CD14-positive monocyte (primary cell): Measurements from ENCODE around the gene MALSU1. TPM values are rescaled to one million over a fixed set of nuclear protein-coding genes. Genes with fewer than 3 reads are reported as not detected.

Experiments
- DNase-seq, 3 donors: peaks; one replicate each; pipeline ENCODE4 v3.0.0-alpha.2; 2011 to 2022
- H2AFZ ChIP-seq: 2 replicates; pipeline ENCODE4 v1.6.0; 2012; ENCODE audit warnings: mild to moderate bottlenecking, low read depth, low read length, inconsistent platforms; ENCODE audit not compliant: insufficient read depth, poor library complexity, severe bottlenecking
- H3K27ac ChIP-seq, 2 donors: 1 replicate in 1 of 2; 2 replicates in 1 of 2; pipeline ENCODE4 v1.5.1; 2012 to 2013; ENCODE audit warnings: low read length in 2 of 2, control low read depth in 1 of 2, inconsistent platforms in 1 of 2, low read depth in 1 of 2, mild to moderate bottlenecking in 1 of 2
- H3K27me3 ChIP-seq, 2 donors: one replicate each; pipeline versions ENCODE4 v1.6.0 to v1.6.1; 2011 to 2013; ENCODE audit warnings: low read length in 2 of 2; ENCODE audit not compliant: control insufficient read depth in 2 of 2, insufficient read depth in 2 of 2
- H3K36me3 ChIP-seq, 2 donors: replicated peaks in 1 of 2; 1 replicate in 1 of 2; 2 replicates in 1 of 2; pipeline versions ENCODE4 v1.5.1 to v1.6.1; 2012 to 2013; ENCODE audit warnings: low read length in 2 of 2, control low read depth in 1 of 2, inconsistent platforms in 1 of 2, mild to moderate bottlenecking in 1 of 2; ENCODE audit not compliant: insufficient read depth in 2 of 2, control insufficient read depth in 1 of 2
- H3K4me1 ChIP-seq, 2 donors: 1 replicate in 1 of 2; 2 replicates in 1 of 2; pipeline versions ENCODE4 v1.5.1 to v1.6.1; 2012 to 2013; ENCODE audit warnings: low read length in 2 of 2, control low read depth in 1 of 2, inconsistent platforms in 1 of 2, mild to moderate bottlenecking in 1 of 2, moderate library complexity in 1 of 2; ENCODE audit not compliant: insufficient read depth in 2 of 2, control insufficient read depth in 1 of 2
- H3K4me2 ChIP-seq: replicated peaks from 2 replicates; pipeline ENCODE3; 2012; ENCODE audit warnings: low read length, moderate library complexity, mild to moderate bottlenecking; ENCODE audit not compliant: poor library complexity, severe bottlenecking; ENCODE audit errors: extremely low read depth
- H3K4me3 ChIP-seq, 3 experiments: fragments of 200-600 bp in 1 of 3; sonication (generic) in 1 of 3; replicated peaks in 1 of 3; 1 replicate in 2 of 3; 2 replicates in 1 of 3; pipeline ENCODE4 v1.5.1; 2011 to 2013; ENCODE audit warnings: low read length in 3 of 3, mild to moderate bottlenecking in 3 of 3, control low read depth in 2 of 3, low read depth in 2 of 3, inconsistent platforms in 1 of 3, moderate library complexity in 1 of 3
- H3K79me2 ChIP-seq: 2 replicates; pipeline ENCODE4 v1.6.0; 2012; ENCODE audit warnings: mild to moderate bottlenecking, control low read depth, inconsistent platforms, low read length, moderate library complexity; ENCODE audit not compliant: insufficient read depth
- H3K9ac ChIP-seq: 2 replicates; pipeline ENCODE4 v1.6.0; 2017; ENCODE audit warnings: low read length, mild to moderate bottlenecking; ENCODE audit not compliant: insufficient read depth, poor library complexity, severe bottlenecking
- H3K9me3 ChIP-seq, 2 donors: replicated peaks in 1 of 2; 1 replicate in 1 of 2; 2 replicates in 1 of 2; pipeline versions ENCODE4 v1.5.1 to v1.6.1; 2012 to 2013; ENCODE audit warnings: low read length in 2 of 2, control low read depth in 1 of 2; ENCODE audit not compliant: control insufficient read depth in 1 of 2, insufficient read depth in 1 of 2
- H4K20me1 ChIP-seq: 2 replicates; pipeline ENCODE4 v1.6.0; 2012; ENCODE audit warnings: mild to moderate bottlenecking, low read length, control low read depth, moderate library complexity; ENCODE audit not compliant: insufficient read depth
- H3K27ac Mint-ChIP-seq, 7 donors: one replicate each; pipeline ENCODE4 v1.8.0; 2020; ENCODE audit warnings: mild to moderate bottlenecking in 7 of 7, mixed read lengths in 7 of 7, moderate library complexity in 6 of 7, inconsistent platforms in 2 of 7
- H3K27me3 Mint-ChIP-seq, 3 donors: one replicate each; pipeline ENCODE4 v1.8.0; 2021 to 2022; ENCODE audit warnings: low read depth in 3 of 3, mild to moderate bottlenecking in 3 of 3, mixed read lengths in 3 of 3, moderate library complexity in 3 of 3, inconsistent platforms in 1 of 3
- H3K36me3 Mint-ChIP-seq, 2 donors: one replicate each; pipeline ENCODE4 v1.8.0; 2020; ENCODE audit warnings: mixed read lengths in 2 of 2, inconsistent platforms in 1 of 2, mild to moderate bottlenecking in 1 of 2
- H3K4me1 Mint-ChIP-seq: one replicate; pipeline ENCODE4 v1.8.0; 2020; ENCODE audit warnings: mild to moderate bottlenecking, mixed read lengths
- H3K4me3 Mint-ChIP-seq, 2 donors: one replicate each; pipeline ENCODE4 v1.8.0; 2020; ENCODE audit warnings: mild to moderate bottlenecking in 2 of 2, mixed read lengths in 2 of 2, moderate library complexity in 1 of 2
- H3K9me3 Mint-ChIP-seq, 7 donors: one replicate each; pipeline ENCODE4 v1.8.0; 2020 to 2022; ENCODE audit warnings: mixed read lengths in 7 of 7, mild to moderate bottlenecking in 6 of 7, moderate library complexity in 6 of 7, inconsistent platforms in 2 of 7
- WGBS: methylation state at CpG from one replicate; pipeline ENCODE4 v1.1.5; 2013; ENCODE audit warnings: missing lambda C conversion rate; ENCODE audit not compliant: insufficient coverage; 5-methylcytosine and 5-hydroxymethylcytosine counted together
- intact Hi-C, 2 donors: fragments of 100-400 bp; cut with micrococcal nuclease; formaldehyde crosslinking; loops; one replicate each; pipeline versions ENCODE4 v1.15.0 to v1.15.1; 2023
- polyA plus RNA-seq, 3 donors: library from polyadenylated mRNA; depleted of rRNA in 1 of 3; unstranded in 2 of 3; stranded (reverse) in 1 of 3; fragments of 300-500 nt in 2 of 3; fragments of >200 nt in 1 of 3; fragmentation: Illumina TruSeq in 2 of 3; gene quantifications; 1 replicate in 2 of 3; 2 replicates in 1 of 3; pipeline ENCODE4 v1.2.3, GENCODE V29; 2012 to 2021
- TF ChIP-seq, protein P1 (sequence below): fragments of 200-600 bp; IDR thresholded peaks from one replicate; pipeline ENCODE4 v1.8.0; 2022; ENCODE audit warnings: antibody characterized with exemption, mild to moderate bottlenecking

MALSU1 gene
- polyA plus RNA-seq, 3 donors = 16.8 to 41.5 (median 41.4) TPM

DNA sequence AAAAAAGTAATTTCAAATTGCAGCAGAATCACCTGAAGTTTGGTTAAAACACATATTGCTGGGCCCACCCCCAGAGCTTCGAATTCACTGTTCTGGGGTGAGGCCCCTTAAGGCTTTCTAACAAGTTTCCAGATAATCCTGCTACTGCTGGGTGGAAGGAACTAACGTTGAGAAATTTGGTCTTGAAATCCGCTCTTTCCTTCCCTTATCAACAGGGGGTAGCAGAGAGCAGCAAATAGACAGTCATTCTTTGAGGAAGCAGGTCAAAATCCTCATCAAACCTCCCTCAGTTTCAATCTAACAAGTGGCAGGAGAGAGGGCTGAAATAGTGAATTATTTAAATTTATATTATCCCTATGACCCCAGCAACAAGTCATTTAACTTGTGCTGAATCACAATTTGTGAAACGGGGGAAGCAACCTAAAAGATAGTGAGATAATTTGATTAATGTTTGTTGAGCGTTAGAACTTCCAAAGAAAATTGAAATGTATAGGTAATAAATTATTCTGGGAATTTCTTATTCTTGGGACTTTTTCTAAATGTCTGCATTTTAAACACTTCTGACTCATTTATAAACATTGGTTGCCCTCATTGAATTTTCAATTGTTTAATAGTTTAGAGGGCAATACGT lies 21.7 kb upstream of the MALSU1 start:
- Histone ChIP-seq H3K36me3 (no peaks in the 10 kb centered on the region), H3K9me3 (no peaks in the 10 kb centered on the region), H3K9ac (no peak overlapping the region), H3K4me2 (no peak overlapping the region), H3K27me3 (no peaks in the 10 kb centered on the region), H3K4me3 (no peak overlapping the region), H4K20me1 (no peaks in the 10 kb centered on the region), H2AFZ (peak overlapping the region; percentile 15), H3K79me2 (no peaks in the 10 kb centered on the region), H3K4me1 (peaks cover 2 to 5% of the 10 kb centered on the region in 2 donors), H3K27ac (no peak overlapping the region)
- WGBS = no CpG with 5 or more reads among the region's 6 CpGs
- Mint-ChIP-seq H3K4me3 (no peak overlapping the region), H3K4me1 (peaks cover 5% of the 10 kb centered on the region), H3K36me3 (no peaks in the 10 kb centered on the region), H3K9me3 (no peaks in the 10 kb centered on the region), H3K27ac (no peak overlapping the region), H3K27me3 (peaks cover 0 to 4% (median under 1%) of the 10 kb centered on the region in 3 donors)
- intact Hi-C loops = loop anchor here in 1 of 2 donors (10.0 kb wide), 1 partner anchor 437 kb away; the partner anchor contains the start of gene STK31
- TF ChIP-seq, protein P1, sequence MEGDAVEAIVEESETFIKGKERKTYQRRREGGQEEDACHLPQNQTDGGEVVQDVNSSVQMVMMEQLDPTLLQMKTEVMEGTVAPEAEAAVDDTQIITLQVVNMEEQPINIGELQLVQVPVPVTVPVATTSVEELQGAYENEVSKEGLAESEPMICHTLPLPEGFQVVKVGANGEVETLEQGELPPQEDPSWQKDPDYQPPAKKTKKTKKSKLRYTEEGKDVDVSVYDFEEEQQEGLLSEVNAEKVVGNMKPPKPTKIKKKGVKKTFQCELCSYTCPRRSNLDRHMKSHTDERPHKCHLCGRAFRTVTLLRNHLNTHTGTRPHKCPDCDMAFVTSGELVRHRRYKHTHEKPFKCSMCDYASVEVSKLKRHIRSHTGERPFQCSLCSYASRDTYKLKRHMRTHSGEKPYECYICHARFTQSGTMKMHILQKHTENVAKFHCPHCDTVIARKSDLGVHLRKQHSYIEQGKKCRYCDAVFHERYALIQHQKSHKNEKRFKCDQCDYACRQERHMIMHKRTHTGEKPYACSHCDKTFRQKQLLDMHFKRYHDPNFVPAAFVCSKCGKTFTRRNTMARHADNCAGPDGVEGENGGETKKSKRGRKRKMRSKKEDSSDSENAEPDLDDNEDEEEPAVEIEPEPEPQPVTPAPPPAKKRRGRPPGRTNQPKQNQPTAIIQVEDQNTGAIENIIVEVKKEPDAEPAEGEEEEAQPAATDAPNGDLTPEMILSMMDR = peak; percentile 82
- DNase-seq = peak; percentile 54 to 65 (median 60)

DNA sequence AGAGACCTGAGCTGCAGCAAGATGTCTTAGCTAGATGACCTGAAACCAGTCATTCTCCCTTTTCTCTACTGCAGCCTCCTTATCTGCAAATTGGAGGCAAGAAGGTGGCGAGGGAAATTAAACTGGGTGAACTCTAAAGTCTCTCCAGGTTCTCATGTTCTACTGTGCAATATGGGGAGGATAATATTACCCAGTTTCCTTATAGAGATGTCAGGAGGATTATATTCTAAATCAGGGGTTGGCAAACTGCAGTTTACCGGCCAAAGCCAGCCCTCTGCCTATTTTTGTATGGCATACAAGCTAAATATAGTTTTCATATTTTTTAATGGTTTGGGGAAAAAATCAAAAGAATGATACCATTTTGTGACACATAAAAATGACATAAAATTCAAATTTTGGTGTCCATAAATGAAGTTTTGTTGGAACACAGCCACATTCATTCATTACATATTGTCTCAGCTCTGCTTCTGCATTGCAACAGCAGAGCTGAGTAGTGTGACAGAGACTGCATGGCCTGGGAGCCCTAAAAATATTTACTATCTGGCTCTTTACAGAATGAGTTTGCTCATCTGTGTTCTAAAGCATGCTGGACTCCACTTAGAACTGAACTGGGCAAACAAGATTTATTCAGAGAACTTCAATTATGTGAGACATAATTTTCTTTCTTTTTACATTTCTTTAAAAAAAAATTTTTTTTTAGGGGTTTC lies 19.2 kb upstream of the MALSU1 start:
- H2AFZ ChIP-seq = no peak overlapping the region
- no peaks in the 10 kb centered on the region for H3K27me3 ChIP-seq
- intact Hi-C loops = loop anchor here in 1 of 2 donors (10.0 kb wide), 1 partner anchor 435 kb away; the partner anchor contains the start of gene STK31
- DNase-seq = no peak
- Mint-ChIP-seq H3K27ac (no peak overlapping the region), H3K4me1 (no peaks in the 10 kb centered on the region), H3K9me3 (no peaks in the 10 kb centered on the region), H3K36me3 (no peaks in the 10 kb centered on the region), H3K27me3 (peaks cover 0 to 3% (median 0%) of the 10 kb centered on the region in 3 donors), H3K4me3 (no peak overlapping the region)
- no peak overlapping the region for H3K9ac ChIP-seq
- no peaks in the 10 kb centered on the region for H4K20me1 ChIP-seq
- H3K4me1 ChIP-seq = no peaks in the 10 kb centered on the region
- no CpG with 5 or more reads among the region's 2 CpGs for WGBS
- H3K79me2 ChIP-seq = no peaks in the 10 kb centered on the region
- no peak overlapping the region for H3K4me2 ChIP-seq
- H3K4me3 ChIP-seq = no peak overlapping the region
- H3K27ac ChIP-seq = no peak overlapping the region
- no peaks in the 10 kb centered on the region for H3K36me3 ChIP-seq
- TF ChIP-seq, protein P1 = no peak
- H3K9me3 ChIP-seq = no peaks in the 10 kb centered on the region
